Stimulated activated CD4-positive, alpha-beta T cell treated with anti-CD3 and anti-CD28 coated beads, Interleukin-1b, Interleukin-23, amount 100 ng/mL, for 4 hours (primary cell): ENCODE measurements around the gene KIF19.

Experiments
- DNase-seq, 2 donors: peaks; one replicate each; pipeline ENCODE4 v3.0.0-alpha.2; 2020; ENCODE audit warnings: low read depth in 2 of 2

The KIF19 gene

GRCh38 chr17:74339537-74340195 is 13.6 kb downstream of the KIF19 start:
- no peak for DNase-seq

GRCh38 chr17:74340470-74341023 is 14.5 kb downstream of the KIF19 start:
- DNase-seq = no peak

GRCh38 chr17:74342224-74342623 is 16.2 kb downstream of the KIF19 start:
- no peak for DNase-seq

GRCh38 chr17:74343121-74343520 is 17.1 kb downstream of the KIF19 start:
- DNase-seq = no peak

DNA sequence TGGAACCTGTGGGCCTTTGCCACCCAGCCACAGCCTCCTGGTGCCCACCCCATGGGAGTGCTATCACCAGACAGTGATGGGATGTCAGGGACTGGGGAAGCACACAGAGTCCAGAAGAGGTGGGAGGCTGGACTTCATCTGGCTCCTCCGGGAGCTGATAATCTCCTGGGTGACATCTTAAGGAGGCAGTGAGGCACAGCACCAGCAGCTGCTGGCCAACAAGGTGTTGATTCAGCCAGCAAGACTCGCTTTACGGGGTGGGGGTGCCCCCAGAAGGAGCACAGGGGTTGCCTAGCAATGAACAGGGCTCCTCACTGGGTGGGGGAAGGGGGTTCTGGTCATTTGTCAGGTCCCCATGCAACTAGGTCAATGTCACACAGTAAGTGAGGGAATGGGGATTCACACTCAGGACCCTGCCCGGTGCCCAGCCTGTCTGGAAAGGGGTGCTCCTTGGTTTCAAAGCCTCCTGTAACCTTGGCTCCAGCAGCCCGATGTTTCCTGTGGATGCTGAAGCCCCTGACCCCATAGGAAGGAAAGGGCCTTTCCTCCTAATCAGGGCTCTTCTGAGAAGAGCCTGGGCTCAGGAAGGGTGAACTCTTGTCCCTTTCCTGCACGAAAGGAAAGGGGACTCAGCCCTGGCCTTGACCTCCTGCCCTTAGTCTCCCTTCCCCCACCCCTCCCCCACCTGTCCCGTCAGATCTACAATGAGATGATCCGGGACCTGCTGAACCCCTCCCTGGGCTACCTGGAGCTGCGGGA is 17.7 kb downstream of the KIF19 start:
- no peak for DNase-seq

GRCh38 chr17:74344658-74345057 is 18.6 kb downstream of the KIF19 start:
- no peak for DNase-seq

- DNase-seq = no peak
Measured at GRCh38 chr17:74345433-74346241, 19.6 kb downstream of the KIF19 start.

GRCh38 chr17:74347646-74348045 is 21.6 kb downstream of the KIF19 start:
- DNase-seq = no peak

GRCh38 chr17:74349120-74349519 is 23.1 kb downstream of the KIF19 start:
- DNase-seq = no peak

DNA sequence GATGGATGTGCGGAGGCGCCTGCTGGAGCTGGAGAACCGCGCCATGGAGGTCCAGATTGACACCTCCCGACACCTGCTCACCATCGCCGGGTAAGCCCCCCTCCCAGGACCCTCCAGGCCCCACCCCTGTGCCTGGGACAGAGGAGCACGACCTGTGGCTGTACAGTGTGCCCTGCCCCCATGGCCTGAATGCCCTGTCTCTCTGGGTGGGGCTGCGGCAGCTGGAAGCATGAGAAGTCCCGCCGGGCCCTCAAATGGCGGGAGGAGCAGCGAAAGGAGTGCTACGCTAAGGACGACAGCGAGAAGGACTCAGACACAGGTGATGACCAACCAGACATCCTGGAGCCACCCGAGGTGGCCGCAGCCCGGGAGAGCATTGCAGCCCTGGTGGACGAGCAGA is 24.5 kb downstream of the KIF19 start:
- DNase-seq = no peak

DNA sequence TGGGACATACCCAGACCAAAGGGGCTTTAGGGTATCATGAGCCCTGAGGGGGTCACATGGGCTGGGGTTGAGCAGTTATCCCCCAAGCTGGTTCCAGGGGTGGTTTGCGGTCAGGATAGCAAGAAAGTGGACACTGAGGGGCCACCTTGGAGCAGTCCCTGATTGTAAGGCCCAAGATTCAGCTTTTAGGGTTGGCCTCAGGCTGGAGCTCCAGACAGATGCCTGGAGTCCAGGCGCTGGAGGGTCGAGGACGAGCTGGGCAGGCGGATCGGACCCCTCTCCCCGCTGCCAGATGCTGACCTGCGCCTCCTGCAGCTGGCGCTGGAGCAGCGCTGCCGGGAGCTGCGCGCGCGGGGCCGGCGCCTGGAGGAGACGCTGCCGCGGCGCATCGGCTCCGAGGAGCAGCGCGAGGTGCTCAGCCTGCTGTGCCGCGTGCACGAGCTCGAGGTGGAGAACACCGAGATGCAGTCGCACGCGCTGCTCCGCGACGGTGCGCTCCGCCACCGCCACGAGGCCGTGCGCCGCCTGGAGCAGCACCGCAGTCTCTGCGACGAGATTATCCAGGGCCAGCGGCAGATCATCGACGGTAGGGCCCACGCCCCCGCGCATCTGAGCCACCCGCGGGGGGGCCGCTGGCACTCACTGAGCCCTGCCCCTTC is 25.7 kb downstream of the KIF19 start:
- no peak for DNase-seq

GRCh38 chr17:74353446-74354060 is 27.5 kb downstream of the KIF19 start:
- no peak for DNase-seq

DNA sequence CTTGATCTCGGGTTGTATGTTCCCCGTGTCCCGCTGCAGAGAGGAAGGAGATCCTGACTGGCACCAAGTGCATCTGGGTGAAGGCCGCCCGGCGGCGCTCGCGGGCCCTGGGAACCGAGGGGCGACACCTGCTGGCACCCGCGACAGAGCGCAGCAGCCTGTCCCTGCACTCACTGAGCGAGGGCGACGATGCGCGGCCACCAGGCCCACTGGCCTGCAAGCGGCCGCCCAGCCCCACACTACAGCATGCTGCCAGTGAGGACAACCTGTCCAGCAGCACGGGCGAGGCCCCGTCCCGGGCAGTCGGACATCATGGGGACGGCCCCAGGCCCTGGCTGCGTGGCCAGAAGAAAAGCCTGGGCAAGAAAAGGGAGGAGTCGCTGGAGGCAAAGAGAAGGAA is 28.1 kb downstream of the KIF19 start:
- DNase-seq = peak; percentile 11 to 24

GRCh38 chr17:74354561-74354960 is 28.5 kb downstream of the KIF19 start:
- DNase-seq = no peak

DNA sequence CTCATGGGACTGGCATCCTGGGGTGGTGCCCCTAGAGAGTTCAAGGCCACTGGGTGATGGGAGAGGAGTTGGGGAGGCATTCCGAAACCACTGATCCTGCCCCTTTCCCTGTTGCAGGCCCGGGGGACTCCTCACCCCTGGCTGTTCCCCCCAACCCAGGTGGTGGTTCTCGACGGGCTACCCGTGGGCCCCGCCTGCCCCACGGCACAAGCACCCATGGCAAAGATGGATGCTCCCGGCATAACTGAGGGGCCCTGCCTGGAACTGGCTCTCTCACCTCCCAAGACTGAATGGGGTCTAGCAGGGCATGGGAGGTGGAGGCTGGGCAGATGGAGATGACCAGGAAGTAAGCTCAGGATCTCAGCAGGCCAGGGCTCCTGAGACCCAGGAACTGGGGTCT is 29.0 kb downstream of the KIF19 start:
- DNase-seq = no peak

DNA sequence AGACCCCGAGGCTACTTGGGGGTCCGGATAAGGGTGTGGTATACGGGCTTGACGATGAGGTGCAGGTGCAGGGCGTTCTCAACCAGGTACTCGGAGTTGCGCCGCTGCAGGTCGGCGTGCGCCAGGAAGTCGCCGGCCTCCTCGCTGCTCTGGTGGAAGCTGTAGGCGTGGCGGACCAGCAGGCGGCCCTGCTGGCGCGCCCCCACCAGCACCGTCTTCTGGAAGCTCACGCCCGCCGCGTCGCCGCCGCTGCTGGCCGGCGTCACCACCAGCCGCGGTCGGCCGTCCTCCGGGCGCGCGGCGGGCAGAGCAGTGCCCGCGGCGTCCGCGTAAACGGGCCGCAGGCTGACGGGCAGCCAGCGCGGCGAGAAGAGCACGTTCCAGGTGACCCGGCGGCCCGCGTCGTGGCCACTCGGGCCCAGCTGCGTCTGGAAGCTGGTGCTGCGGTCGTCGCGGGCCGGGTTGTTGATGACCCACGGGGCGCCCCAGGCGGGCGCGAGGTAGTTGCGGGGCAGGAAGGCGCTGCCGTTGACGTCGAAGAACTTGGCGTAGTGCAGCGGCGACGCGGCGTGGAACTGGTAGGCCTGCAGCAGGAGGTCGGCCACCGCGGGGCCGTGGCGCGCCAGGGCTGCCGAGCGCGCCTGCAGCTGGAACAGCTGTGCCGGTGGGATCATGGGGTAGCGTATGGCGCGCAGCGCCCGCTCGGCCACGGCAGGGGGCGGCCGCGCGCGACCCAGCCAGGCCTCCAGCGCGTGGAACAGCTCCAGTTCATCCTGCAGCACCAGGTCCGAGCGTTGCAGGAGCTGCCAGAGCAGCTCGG is 30.8 kb downstream of the KIF19 start:
- DNase-seq = no peak

- no peak for DNase-seq
Measured at GRCh38 chr17:74357466-74357809, 31.4 kb downstream of the KIF19 start.

GRCh38 chr17:74358697-74359096 is 32.7 kb downstream of the KIF19 start:
- no peak for DNase-seq

GRCh38 chr17:74359916-74360315 is 33.9 kb downstream of the KIF19 start:
- no peak for DNase-seq

DNA sequence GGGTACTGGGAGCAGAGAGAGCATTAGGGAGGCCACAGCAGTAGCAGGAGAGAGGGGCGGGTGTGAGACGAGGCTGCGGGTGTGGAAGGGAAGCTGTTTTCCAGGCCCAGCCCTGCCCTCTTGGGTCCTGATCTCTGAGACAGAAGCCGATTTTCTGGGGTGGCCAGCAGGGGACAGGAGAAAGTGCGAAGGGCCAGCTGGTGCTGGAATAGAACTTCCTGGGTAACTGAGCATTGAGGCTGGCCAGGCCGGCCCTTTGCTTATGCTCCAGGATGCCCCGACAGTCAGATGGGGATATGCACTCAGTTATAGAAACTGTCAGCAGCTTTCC is 34.8 kb downstream of the KIF19 start:
- DNase-seq = no peak
